Parathyroid adenoma (tissue), 2 donors: ENCODE measurements around the gene ARHGAP10.
"Not testable (repeated sequence)": the region's sequence is repeated elsewhere in the genome, so short reads cannot be mapped to it uniquely, and the experiment has no call there.

Source experiments
- H2AFZ ChIP-seq: fragments of 300-600 bp; sonication (generic); one replicate; pipeline ENCODE4 v1.7.0; 2017; ENCODE audit warnings: antibody characterized with exemption, mild to moderate bottlenecking
- H3K27ac ChIP-seq: fragments of 300-600 bp; sonication (generic); one replicate; pipeline ENCODE4 v1.7.0; 2017
- H3K27me3 ChIP-seq: fragments of 300-600 bp; sonication (generic); one replicate; pipeline ENCODE4 v1.7.0; 2017; ENCODE audit warnings: low read length; ENCODE audit not compliant: control insufficient read depth, insufficient read depth
- H3K36me3 ChIP-seq: fragments of 300-600 bp; sonication (generic); one replicate; pipeline ENCODE4 v1.7.0; 2017; ENCODE audit warnings: low read length; ENCODE audit not compliant: control insufficient read depth, insufficient read depth
- H3K4me1 ChIP-seq: fragments of 300-600 bp; sonication (generic); one replicate; pipeline ENCODE4 v1.7.0; 2017; ENCODE audit warnings: control low read depth
- H3K4me2 ChIP-seq: fragments of 300-600 bp; sonication (generic); one replicate; pipeline ENCODE4 v1.7.0; 2017; ENCODE audit warnings: low read length
- H3K4me3 ChIP-seq: fragments of 300-600 bp; sonication (generic); one replicate; pipeline ENCODE4 v1.7.0; 2017; ENCODE audit warnings: low read depth, low read length
- H3K79me2 ChIP-seq: fragments of 300-600 bp; sonication (generic); one replicate; pipeline ENCODE4 v1.7.0; 2017; ENCODE audit warnings: control low read depth
- H3K9ac ChIP-seq: fragments of 300-600 bp; sonication (generic); one replicate; pipeline ENCODE4 v1.7.0; 2017; ENCODE audit warnings: mild to moderate bottlenecking
- H3K9me3 ChIP-seq: fragments of 300-600 bp; sonication (generic); one replicate; pipeline ENCODE4 v1.7.0; 2017; ENCODE audit warnings: low read length; ENCODE audit not compliant: control insufficient read depth
- TF ChIP-seq, protein P1 (sequence below): fragments of 300-600 bp; sonication (generic); IDR thresholded peaks from one replicate; pipeline ENCODE4 v1.7.0; 2017; ENCODE audit warnings: antibody characterized with exemption, mild to moderate bottlenecking
- donor health status: primary hyperparathyroidism.

Gene ARHGAP10

GRCh38 chr4:147996859-147997258 is 265.0 kb downstream of the ARHGAP10 start:
- H3K36me3 ChIP-seq: no peaks in the 10 kb centered on the region
- TF ChIP-seq, protein P1, sequence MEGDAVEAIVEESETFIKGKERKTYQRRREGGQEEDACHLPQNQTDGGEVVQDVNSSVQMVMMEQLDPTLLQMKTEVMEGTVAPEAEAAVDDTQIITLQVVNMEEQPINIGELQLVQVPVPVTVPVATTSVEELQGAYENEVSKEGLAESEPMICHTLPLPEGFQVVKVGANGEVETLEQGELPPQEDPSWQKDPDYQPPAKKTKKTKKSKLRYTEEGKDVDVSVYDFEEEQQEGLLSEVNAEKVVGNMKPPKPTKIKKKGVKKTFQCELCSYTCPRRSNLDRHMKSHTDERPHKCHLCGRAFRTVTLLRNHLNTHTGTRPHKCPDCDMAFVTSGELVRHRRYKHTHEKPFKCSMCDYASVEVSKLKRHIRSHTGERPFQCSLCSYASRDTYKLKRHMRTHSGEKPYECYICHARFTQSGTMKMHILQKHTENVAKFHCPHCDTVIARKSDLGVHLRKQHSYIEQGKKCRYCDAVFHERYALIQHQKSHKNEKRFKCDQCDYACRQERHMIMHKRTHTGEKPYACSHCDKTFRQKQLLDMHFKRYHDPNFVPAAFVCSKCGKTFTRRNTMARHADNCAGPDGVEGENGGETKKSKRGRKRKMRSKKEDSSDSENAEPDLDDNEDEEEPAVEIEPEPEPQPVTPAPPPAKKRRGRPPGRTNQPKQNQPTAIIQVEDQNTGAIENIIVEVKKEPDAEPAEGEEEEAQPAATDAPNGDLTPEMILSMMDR: no peak

GRCh38 chr4:148000038-148000437 is 268.1 kb downstream of the ARHGAP10 start:
- not testable (repeated sequence) for H3K9me3 ChIP-seq, H3K27me3 ChIP-seq, H3K9ac ChIP-seq, H2AFZ ChIP-seq, H3K27ac ChIP-seq, H3K4me3 ChIP-seq, H3K79me2 ChIP-seq, H3K4me2 ChIP-seq, H3K4me1 ChIP-seq, H3K36me3 ChIP-seq

More at GRCh38 chr4:147996859-147997258, 265.0 kb downstream of the ARHGAP10 start:
- Histone ChIP-seq H3K4me3 (no peak overlapping the region), H3K9ac (no peak overlapping the region), H2AFZ (no peak overlapping the region), H3K4me1 (peaks cover 2% of the 10 kb centered on the region), H3K4me2 (no peak overlapping the region), H3K27me3 (no peaks in the 10 kb centered on the region), H3K27ac (no peak overlapping the region), H3K79me2 (no peaks in the 10 kb centered on the region), H3K9me3 (no peaks in the 10 kb centered on the region)

GRCh38 chr4:148004228-148004857 is 272.5 kb downstream of the ARHGAP10 start:
- no peaks in the 10 kb centered on the region for H3K36me3 ChIP-seq
- H3K79me2 ChIP-seq: no peaks in the 10 kb centered on the region
- H3K4me1 ChIP-seq: peaks cover 15% of the 10 kb centered on the region
- no peak overlapping the region for H3K9ac ChIP-seq
- no peaks in the 10 kb centered on the region for H3K27me3 ChIP-seq
- peak overlapping the region; percentile 23 for H3K4me2 ChIP-seq
- no peak overlapping the region for H2AFZ ChIP-seq
- no peak overlapping the region for H3K27ac ChIP-seq
- H3K9me3 ChIP-seq: no peaks in the 10 kb centered on the region
- TF ChIP-seq, protein P1: no peak
- H3K4me3 ChIP-seq: no peak overlapping the region

GRCh38 chr4:148006001-148006400 is 274.1 kb downstream of the ARHGAP10 start:
- Histone ChIP-seq H3K4me3 (no peak overlapping the region), H3K4me2 (no peak overlapping the region), H3K9me3 (no peaks in the 10 kb centered on the region), H3K9ac (no peak overlapping the region), H3K27me3 (no peaks in the 10 kb centered on the region), H3K79me2 (no peaks in the 10 kb centered on the region), H3K36me3 (no peaks in the 10 kb centered on the region), H2AFZ (no peak overlapping the region), H3K27ac (peak overlapping the region; percentile 86), H3K4me1 (peaks cover 15% of the 10 kb centered on the region)
- TF ChIP-seq, protein P1: no peak

DNA sequence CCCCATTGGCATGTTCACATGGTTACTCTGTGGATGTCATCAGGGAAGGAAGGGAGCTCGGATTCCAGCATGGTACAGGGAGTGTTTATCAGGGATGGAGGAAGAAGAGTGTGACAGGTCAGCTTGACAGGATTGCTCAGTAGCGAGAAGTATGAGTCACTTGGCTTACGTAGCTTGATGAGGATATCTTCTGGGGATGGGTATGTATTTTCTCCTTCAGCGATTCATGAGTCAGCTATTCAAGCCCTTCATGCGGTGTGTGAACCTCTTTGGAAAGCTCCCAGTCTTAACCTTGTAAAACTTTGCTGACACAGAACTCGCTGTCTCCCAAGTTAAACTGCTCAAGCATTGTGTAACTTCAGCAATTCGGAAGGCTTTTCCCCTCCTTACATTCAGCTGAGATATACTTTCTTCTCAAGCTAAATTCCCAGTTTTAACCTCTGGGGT is 275.4 kb downstream of the ARHGAP10 start:
- Histone ChIP-seq H3K4me2 (peak overlapping the region; percentile 36), H3K4me1 (peaks cover 15% of the 10 kb centered on the region), H3K27ac (peak overlapping the region; percentile 86), H3K4me3 (no peak overlapping the region), H3K9ac (no peak overlapping the region), H3K36me3 (no peaks in the 10 kb centered on the region), H3K27me3 (no peaks in the 10 kb centered on the region), H3K9me3 (no peaks in the 10 kb centered on the region), H2AFZ (peak overlapping the region; percentile 42), H3K79me2 (no peaks in the 10 kb centered on the region)
- TF ChIP-seq, protein P1: no peak
